NCI-H226 (cell line): Measurements from ENCODE around the gene PROCA1.
A peak's percentile ranks its signal among the peaks of the same experiment; 100 is the strongest.

ENCODE experiments used
- DNase-seq: peaks from one replicate; pipeline ENCODE4 v3.0.0-alpha.2; 2015

The PROCA1 gene

GRCh38 chr17:28711723-28712031, at the start of gene PROCA1:
Gene PROCA1 (minus strand): TSS chr17:28711888. CDS start chr17:28711660, 228 bp downstream.
- no peak for DNase-seq

GRCh38 chr17:28760601-28761562, 49.2 kb upstream of the PROCA1 start:
- no peak for DNase-seq

GRCh38 chr17:28759256-28759865, 47.7 kb upstream of the PROCA1 start:
- DNase-seq = no peak

GRCh38 chr17:28758411-28759121, 46.9 kb upstream of the PROCA1 start:
- DNase-seq = no peak

GRCh38 chr17:28756049-28756804, 44.5 kb upstream of the PROCA1 start:
- DNase-seq = no peak

- DNase-seq = no peak
Observed at GRCh38 chr17:28755486-28755885, 43.8 kb upstream of the PROCA1 start.

GRCh38 chr17:28751600-28752366, 40.1 kb upstream of the PROCA1 start:
- DNase-seq = no peak

GRCh38 chr17:28750178-28751047, 38.7 kb upstream of the PROCA1 start:
- peak; percentile 72 for DNase-seq

- DNase-seq = no peak
Observed at GRCh38 chr17:28749516-28750177, 38.0 kb upstream of the PROCA1 start.

GRCh38 chr17:28748852-28749515, 37.3 kb upstream of the PROCA1 start:
- no peak for DNase-seq

GRCh38 chr17:28747801-28748750, 36.4 kb upstream of the PROCA1 start:
- DNase-seq = no peak

- DNase-seq = peak; percentile 33
Observed at GRCh38 chr17:28747051-28747691, 35.5 kb upstream of the PROCA1 start.

GRCh38 chr17:28746611-28747050, 34.9 kb upstream of the PROCA1 start:
- DNase-seq = peak; percentile 79

- peak; percentile 78 for DNase-seq
Observed at GRCh38 chr17:28745786-28746411, 34.2 kb upstream of the PROCA1 start.

GRCh38 chr17:28744972-28745785, 33.5 kb upstream of the PROCA1 start:
- peak; percentile 48 for DNase-seq

GRCh38 chr17:28744104-28744971, 32.6 kb upstream of the PROCA1 start:
- peak; percentile 64 for DNase-seq
